K562 (cell line): ENCODE results near the gene DHDH. TPM values are rescaled to one million over a fixed set of nuclear protein-coding genes. Genes with fewer than 3 reads are reported as not detected.
A peak's percentile ranks its signal among the peaks of the same experiment; 100 is the strongest.

Experiments used
- ATAC-seq: fragments of 200-7000 bp; cut with Tn5 transposase; 3 replicates; pipeline ENCODE4 v1.9.1; 2020; ENCODE audit warnings: moderate library complexity
- BruUV-seq: library from RNA; stranded (reverse); fragments of 400-500 nt; replicated peaks from 2 replicates; lab custom pipeline; 2021; lab: Mats Ljungman, UMichigan
- CTCF ChIA-PET: fragments of 300-600 bp; formaldehyde crosslinking; extraction: SDS; loops from one replicate; lab custom pipeline; 2021; ENCODE audit warnings: low intra/inter-chr PET ratio; lab: Yijun Ruan, JAX
- POLR2A ChIA-PET: fragments of 300-600, 350-650 bp; sonication (Branson Sonifier 250); formaldehyde crosslinking; extraction: SDS; loops from one replicate; lab custom pipeline; 2021; ENCODE audit warnings: antibody characterized with exemption, inconsistent platforms; lab: Yijun Ruan, JAX
- DNase-seq, 4 experiments: peaks; one replicate each; pipeline versions ENCODE4 v3.0.0 to v3.0.0-alpha.2; 2011 to 2018; ENCODE audit warnings: low spot score in 3 of 4, mixed read lengths in 3 of 4; ENCODE audit errors: extremely low read depth in 1 of 4
- FAIRE-seq: peaks from 2 replicates; lab custom pipeline; 2011; peaks lifted over from hg19 to GRCh38; lab: Jason Lieb, UNC
- H2AFZ ChIP-seq: 2 replicates; pipeline ENCODE4 v1.6.0; 2011; ENCODE audit warnings: low read depth, low read length, control low read depth, inconsistent platforms
- H3K27ac ChIP-seq: fragments of 200-600 bp; 3 replicates; pipeline ENCODE4 v1.8.0; 2011; ENCODE audit warnings: low read depth, mild to moderate bottlenecking, control low read depth, inconsistent platforms, low read length, moderate library complexity, mixed read lengths; ENCODE audit errors: extremely low read depth
- H3K27me3 ChIP-seq, 2 experiments: fragments of 300-600 bp in 1 of 2; 2 replicates in 1 of 2; 3 replicates in 1 of 2; pipeline versions ENCODE4 v1.6.0 to v1.8.0; 2011; ENCODE audit warnings: inconsistent platforms in 2 of 2, low read length in 2 of 2, mild to moderate bottlenecking in 1 of 2, mixed read lengths in 1 of 2, moderate library complexity in 1 of 2; ENCODE audit not compliant: control insufficient read depth in 2 of 2, insufficient read depth in 2 of 2
- H3K36me3 ChIP-seq: fragments of 300-600 bp; 3 replicates; pipeline ENCODE4 v1.8.0; 2011; ENCODE audit warnings: mild to moderate bottlenecking, low read length, inconsistent platforms; ENCODE audit not compliant: control insufficient read depth, insufficient read depth
- H3K4me1 ChIP-seq, 2 experiments: fragments of 200-600 bp in 1 of 2; replicated peaks in 1 of 2; 2 replicates in 1 of 2; 3 replicates in 1 of 2; pipeline versions ENCODE4 v1.5.1 to v1.8.0; 2011; ENCODE audit warnings: inconsistent platforms in 2 of 2, low read length in 2 of 2, mild to moderate bottlenecking in 1 of 2, mixed read lengths in 1 of 2, moderate library complexity in 1 of 2; ENCODE audit not compliant: control insufficient read depth in 2 of 2, insufficient read depth in 2 of 2
- H3K4me2 ChIP-seq: 2 replicates; pipeline ENCODE4 v1.6.1; 2011; ENCODE audit warnings: low read length, control low read depth, inconsistent platforms, mixed read lengths; ENCODE audit not compliant: insufficient read depth
- H3K4me3 ChIP-seq: fragments of 200-600 bp; sonication (generic), shearing (Covaris generic); 2 replicates; pipeline ENCODE4 v1.5.1; 2016; ENCODE audit warnings: control low read depth, inconsistent platforms
- H3K79me2 ChIP-seq: fragments of 200-600 bp; 3 replicates; pipeline ENCODE4 v1.8.0; 2011; ENCODE audit warnings: low read length, inconsistent platforms; ENCODE audit not compliant: control insufficient read depth, insufficient read depth
- H3K9ac ChIP-seq, 2 experiments: 2 replicates each; pipeline versions ENCODE4 v1.6.0 to v1.6.1; 2011; ENCODE audit warnings: low read depth in 2 of 2, low read length in 2 of 2, control low read depth in 1 of 2, inconsistent platforms in 1 of 2, mild to moderate bottlenecking in 1 of 2, mixed read lengths in 1 of 2; ENCODE audit not compliant: insufficient read depth in 1 of 2
- H3K9me1 ChIP-seq: one replicate; pipeline ENCODE4 v1.6.0; 2011; ENCODE audit warnings: inconsistent platforms, mild to moderate bottlenecking, low read length, moderate library complexity; ENCODE audit not compliant: control insufficient read depth, insufficient read depth
- H3K9me3 ChIP-seq: replicated peaks from 2 replicates; pipeline ENCODE4 v1.5.1; 2011; ENCODE audit warnings: low read depth, low read length, inconsistent platforms; ENCODE audit not compliant: control insufficient read depth, insufficient read depth
- H4K20me1 ChIP-seq: replicated peaks from 2 replicates; pipeline ENCODE4 v1.6.1; 2011; ENCODE audit warnings: low read length, inconsistent platforms, mixed read lengths; ENCODE audit not compliant: control insufficient read depth, insufficient read depth
- HCFC1 ChIP-seq: IDR thresholded peaks from 2 replicates; pipeline ENCODE4 v1.6.1; 2012; ENCODE audit warnings: low read depth, low read length, improper control_type of control experiment
- SIRT6 ChIP-seq: IDR thresholded peaks from one replicate; pipeline ENCODE4 v1.6.1; 2012; ENCODE audit warnings: low read depth, mild to moderate bottlenecking, control low read depth, inconsistent platforms, low read length, moderate library complexity
- SIX5 ChIP-seq, 2 experiments: IDR thresholded peaks; 2 replicates each; pipeline ENCODE4 v1.6.1; 2011; ENCODE audit warnings: low read length in 2 of 2, borderline replicate concordance in 1 of 2, low read depth in 1 of 2, mild to moderate bottlenecking in 1 of 2, moderate library complexity in 1 of 2; ENCODE audit not compliant: insufficient read depth in 1 of 2
- SPI1 ChIP-seq: IDR thresholded peaks from 2 replicates; pipeline ENCODE4 v1.6.1; 2011; ENCODE audit warnings: low read depth, low read length, control low read depth, borderline replicate concordance
- YY1 ChIP-seq, 3 experiments: IDR thresholded peaks; 2 replicates each; pipeline ENCODE4 v1.6.1; 2011; ENCODE audit warnings: low read length in 2 of 3, mild to moderate bottlenecking in 2 of 3, moderate library complexity in 2 of 3, borderline replicate concordance in 1 of 3, control low read depth in 1 of 3, low read depth in 1 of 3; ENCODE audit not compliant: insufficient read depth in 3 of 3, insufficient replicate concordance in 2 of 3, control insufficient read depth in 1 of 3, insufficient read length in 1 of 3; ENCODE audit errors: extremely low read depth in 1 of 3
- ZNF143 ChIP-seq: sonication (generic); formaldehyde crosslinking; IDR thresholded peaks from 2 replicates; pipeline ENCODE4 v1.9.0; 2022; ENCODE audit warnings: mild to moderate bottlenecking, missing genetic modification reagents
- WGBS: fragments of 100-300 bp; shearing (Covaris generic); methylation state at CpG from one replicate; pipeline ENCODE4 v1.1.6; 2016; ENCODE audit warnings: low coverage, mixed read lengths; ENCODE audit not compliant: insufficient coverage; ENCODE audit errors: missing lambda C conversion rate; 5-methylcytosine and 5-hydroxymethylcytosine counted together
- in situ Hi-C: fragments of 300-500 bp; cut with MboI; formaldehyde crosslinking; loops from 4 replicates; pipeline ENCODE4 v1.15.0; 2018; ENCODE audit warnings: inconsistent platforms, mixed read lengths
- intact Hi-C: fragments of 100-400 bp; cut with micrococcal nuclease; formaldehyde crosslinking; loops from 2 replicates; pipeline ENCODE4 v1.14.2; 2022
- polyA plus RNA-seq, 8 experiments: library from polyadenylated mRNA; depleted of rRNA in 4 of 8; stranded (reverse) in 5 of 8; unstranded in 3 of 8; fragments of >200 nt; fragmentation: Nextera tagmentation in 2 of 8; fragmentation: Illumina TruSeq in 1 of 8; extraction: Ambion mirVana in 2 of 8; extraction: Trizol in 1 of 8; gene quantifications; 2 replicates each; pipeline versions ENCODE4 v1.2.1 to v1.2.3, GENCODE V29; 2011 to 2014; ENCODE audit warnings: inconsistent platforms in 1 of 8, missing spikeins in 1 of 8
- total RNA-seq, 7 experiments: library from RNA; depleted of rRNA in 6 of 7; stranded (reverse); fragments of >200 nt in 6 of 7; fragmentation: Illumina TruSeq in 2 of 7; extraction: Trizol in 2 of 7; gene quantifications; 2 replicates each; pipeline versions ENCODE4 v1.2.1 to v1.2.3, GENCODE V29; 2011 to 2021; ENCODE audit warnings: low replicate concordance in 1 of 7
- TF ChIP-seq, protein P1 (sequence below), 2 experiments: fragments of 450-650 bp; IDR thresholded peaks; 2 replicates each; pipeline ENCODE4 v1.6.1; 2018; ENCODE audit warnings: mild to moderate bottlenecking in 2 of 2, low read depth in 1 of 2; ENCODE audit not compliant: partially characterized antibody in 2 of 2

DHDH gene
- total and polyA plus RNA-seq, 9 of the 15 experiments (the other 6 are each of a cell fraction or from before 2014, with no cell fraction given): 0.37 to 1.9 (median 0.87) TPM

- Histone ChIP-seq H3K36me3 (peaks cover 71% of the 10 kb centered on the region), H2AFZ (no peak overlapping the region), H3K4me2 (no peak overlapping the region), H3K9me1 (no peaks in the 10 kb centered on the region), H3K9me3 (no peaks in the 10 kb centered on the region), H3K4me1 (peaks cover 0 to 12% of the 10 kb centered on the region in 2 experiments; a peak in 3 of 5 replicates), H3K79me2 (peaks cover 10% of the 10 kb centered on the region; the same call in 2 of the 3 replicates), H3K27ac (no peak overlapping the region), H3K4me3 (no peak overlapping the region), H4K20me1 (no peaks in the 10 kb centered on the region), H3K27me3 (no peaks in the 10 kb centered on the region), H3K9ac (no peak overlapping the region; a peak in 1 of 4 replicates)
- no peak for DNase-seq
- WGBS: 100% methylated on average over 2 of the region's 3 CpGs
- no TSS peak for BruUV-seq
- peak in 1 of 2 experiments; percentile 38; a peak in 1 of 4 replicates for TF ChIP-seq SIX5 (IDR thresholded peaks at IDR 0.05; ENCODE audit: borderline replicate concordance in 1 of 2, insufficient read depth in 1 of 2, low read depth in 1 of 2, low read length in 2 of 2)
- no peak for TF ChIP-seq YY1 (IDR thresholded peaks at IDR 0.05; ENCODE audit: borderline replicate concordance in 1 of 3, control insufficient read depth in 1 of 3, extremely low read depth in 1 of 3, insufficient read depth in 3 of 3, insufficient read length in 1 of 3, insufficient replicate concordance in 2 of 3, low read depth in 1 of 3, low read length in 2 of 3)
- TF ChIP-seq, protein P1, sequence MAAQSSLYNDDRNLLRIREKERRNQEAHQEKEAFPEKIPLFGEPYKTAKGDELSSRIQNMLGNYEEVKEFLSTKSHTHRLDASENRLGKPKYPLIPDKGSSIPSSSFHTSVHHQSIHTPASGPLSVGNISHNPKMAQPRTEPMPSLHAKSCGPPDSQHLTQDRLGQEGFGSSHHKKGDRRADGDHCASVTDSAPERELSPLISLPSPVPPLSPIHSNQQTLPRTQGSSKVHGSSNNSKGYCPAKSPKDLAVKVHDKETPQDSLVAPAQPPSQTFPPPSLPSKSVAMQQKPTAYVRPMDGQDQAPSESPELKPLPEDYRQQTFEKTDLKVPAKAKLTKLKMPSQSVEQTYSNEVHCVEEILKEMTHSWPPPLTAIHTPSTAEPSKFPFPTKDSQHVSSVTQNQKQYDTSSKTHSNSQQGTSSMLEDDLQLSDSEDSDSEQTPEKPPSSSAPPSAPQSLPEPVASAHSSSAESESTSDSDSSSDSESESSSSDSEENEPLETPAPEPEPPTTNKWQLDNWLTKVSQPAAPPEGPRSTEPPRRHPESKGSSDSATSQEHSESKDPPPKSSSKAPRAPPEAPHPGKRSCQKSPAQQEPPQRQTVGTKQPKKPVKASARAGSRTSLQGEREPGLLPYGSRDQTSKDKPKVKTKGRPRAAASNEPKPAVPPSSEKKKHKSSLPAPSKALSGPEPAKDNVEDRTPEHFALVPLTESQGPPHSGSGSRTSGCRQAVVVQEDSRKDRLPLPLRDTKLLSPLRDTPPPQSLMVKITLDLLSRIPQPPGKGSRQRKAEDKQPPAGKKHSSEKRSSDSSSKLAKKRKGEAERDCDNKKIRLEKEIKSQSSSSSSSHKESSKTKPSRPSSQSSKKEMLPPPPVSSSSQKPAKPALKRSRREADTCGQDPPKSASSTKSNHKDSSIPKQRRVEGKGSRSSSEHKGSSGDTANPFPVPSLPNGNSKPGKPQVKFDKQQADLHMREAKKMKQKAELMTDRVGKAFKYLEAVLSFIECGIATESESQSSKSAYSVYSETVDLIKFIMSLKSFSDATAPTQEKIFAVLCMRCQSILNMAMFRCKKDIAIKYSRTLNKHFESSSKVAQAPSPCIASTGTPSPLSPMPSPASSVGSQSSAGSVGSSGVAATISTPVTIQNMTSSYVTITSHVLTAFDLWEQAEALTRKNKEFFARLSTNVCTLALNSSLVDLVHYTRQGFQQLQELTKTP (IDR thresholded peaks at IDR 0.05; ENCODE audit: low read depth in 1 of 2, partially characterized antibody in 2 of 2): peak in 1 of 2 experiments; percentile 38
- TF ChIP-seq ZNF143 (CRISPR knock-in tag): peak; percentile 70
- peak; percentile 60 for TF ChIP-seq HCFC1
- TF ChIP-seq SPI1: peak; percentile 84
- no peak for TF ChIP-seq SIRT6
- CTCF ChIA-PET: no interaction called here
- POLR2A ChIA-PET: interaction anchor here (0.6 to 1.8 kb wide), 6 partner anchors 9 to 112 kb away, joined by 3 to 4 read pairs (median 4); no protein-coding TSS in a partner anchor
- in situ Hi-C loops (no loop called here), intact Hi-C loops (no loop called here)
- FAIRE-seq: no peak
- ATAC-seq: no peak
Observed at GRCh38 chr19:48986211-48986610, 52.7 kb downstream of the DHDH start.
